Activated CD4-positive, alpha-beta T cell treated with anti-CD3 and anti-CD28 coated beads, Interleukin-2, Interleukin-6, amounts not matched to agents 100 ng/mL and 50 ng/mL, durations not matched to agents 16 hours and 8 hours (primary cell): Measurements from ENCODE around the gene ADGRG2.

Source experiments
- DNase-seq: peaks from one replicate; pipeline ENCODE4 v3.0.0-alpha.2; 2020

ADGRG2 gene

GRCh38 chrX:19121898-19122640 is at the start of gene ADGRG2:
ADGRG2 (minus strand) TSS chrX:19122468; CDS start chrX:19068834, 53,634 bp downstream.
- no peak for DNase-seq

DNA sequence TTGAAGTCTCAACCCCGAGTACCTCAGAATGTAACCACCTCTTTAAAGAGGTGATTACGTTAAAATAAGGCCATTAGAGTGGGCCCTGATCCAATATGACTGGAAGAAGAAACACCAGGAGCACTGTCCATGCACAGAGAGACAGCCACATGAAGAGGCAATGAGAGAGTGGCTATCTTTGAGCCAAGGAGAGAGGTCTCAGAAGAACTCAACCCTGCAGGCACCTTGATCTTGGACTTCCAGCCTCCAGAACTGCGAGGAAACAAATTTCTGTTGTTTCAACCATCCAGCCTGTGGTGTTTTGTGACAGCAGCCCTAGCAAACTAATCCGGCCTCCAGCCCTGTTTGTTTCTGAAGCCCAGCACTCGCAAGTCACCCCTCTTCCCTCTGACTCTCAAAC is 46.3 kb upstream of the ADGRG2 start:
- no peak for DNase-seq

- DNase-seq = no peak
Measured at GRCh38 chrX:19162851-19163250, 40.6 kb upstream of the ADGRG2 start.

- DNase-seq = no peak
Measured at GRCh38 chrX:19156186-19156585, 33.9 kb upstream of the ADGRG2 start.

GRCh38 chrX:19152762-19153161 is 30.5 kb upstream of the ADGRG2 start:
- no peak for DNase-seq

DNA sequence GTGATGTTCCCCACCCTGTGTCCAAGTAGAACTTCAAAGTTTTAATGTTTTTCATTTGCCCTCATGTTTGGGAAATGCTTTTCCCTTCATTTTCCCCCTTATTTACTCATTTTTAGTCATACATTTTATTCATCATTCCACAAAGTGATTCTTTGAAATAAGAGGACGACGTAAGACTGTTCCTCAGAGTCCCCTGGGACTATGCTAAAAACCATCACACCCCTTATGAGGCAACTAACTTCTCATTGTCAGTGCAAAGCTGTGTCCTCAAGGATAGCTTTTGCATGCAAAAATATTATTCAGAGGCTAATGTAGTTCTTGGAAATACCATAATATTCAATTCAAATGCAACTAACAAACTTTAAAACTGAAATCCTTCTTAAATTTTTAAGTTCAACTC is 14.8 kb upstream of the ADGRG2 start:
- no peak for DNase-seq

DNA sequence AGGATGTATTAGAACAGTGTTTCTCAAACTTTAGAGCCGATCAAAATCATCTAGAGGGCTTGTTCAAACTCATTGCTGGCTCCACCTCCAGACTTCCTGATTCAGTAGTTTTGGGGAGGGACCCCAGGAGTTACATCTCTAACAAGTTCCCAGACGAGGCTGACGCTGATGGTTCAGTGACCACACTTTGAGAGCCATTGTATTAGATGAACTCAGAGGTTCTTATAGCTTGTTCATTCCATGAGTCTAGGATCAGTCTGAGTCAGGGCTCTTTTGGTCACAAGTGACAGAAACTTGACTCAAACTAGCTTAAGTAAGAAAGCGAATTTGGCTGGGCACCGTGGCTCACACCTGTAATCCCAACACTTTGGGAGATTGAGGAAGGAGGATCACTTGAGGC is 11.5 kb upstream of the ADGRG2 start:
- no peak for DNase-seq

- DNase-seq = no peak
Measured at GRCh38 chrX:19133231-19133630, 11.0 kb upstream of the ADGRG2 start.

DNA sequence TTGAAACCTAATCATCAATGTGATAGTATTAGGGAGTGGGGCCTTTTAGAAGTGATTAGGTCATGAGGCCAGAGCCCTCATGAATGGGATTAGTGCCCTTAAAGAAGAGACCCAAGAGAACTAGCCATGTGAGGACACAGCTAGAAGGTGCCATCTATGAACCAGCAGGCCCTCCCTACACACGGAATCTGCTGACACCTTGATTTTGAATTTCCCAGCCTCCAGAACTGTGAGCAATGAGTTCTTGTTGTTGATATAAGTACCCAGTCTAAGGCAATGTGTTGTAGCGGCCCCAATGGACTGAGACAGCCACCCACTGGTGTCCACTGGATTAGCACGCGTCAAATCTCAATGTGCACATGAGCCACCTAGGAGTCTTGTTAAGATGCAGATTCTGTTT is 8.4 kb upstream of the ADGRG2 start:
- no peak for DNase-seq

GRCh38 chrX:19129694-19130093 is 7.4 kb upstream of the ADGRG2 start:
- no peak for DNase-seq

- no peak for DNase-seq
Measured at GRCh38 chrX:19127649-19128168, 5.4 kb upstream of the ADGRG2 start.

DNA sequence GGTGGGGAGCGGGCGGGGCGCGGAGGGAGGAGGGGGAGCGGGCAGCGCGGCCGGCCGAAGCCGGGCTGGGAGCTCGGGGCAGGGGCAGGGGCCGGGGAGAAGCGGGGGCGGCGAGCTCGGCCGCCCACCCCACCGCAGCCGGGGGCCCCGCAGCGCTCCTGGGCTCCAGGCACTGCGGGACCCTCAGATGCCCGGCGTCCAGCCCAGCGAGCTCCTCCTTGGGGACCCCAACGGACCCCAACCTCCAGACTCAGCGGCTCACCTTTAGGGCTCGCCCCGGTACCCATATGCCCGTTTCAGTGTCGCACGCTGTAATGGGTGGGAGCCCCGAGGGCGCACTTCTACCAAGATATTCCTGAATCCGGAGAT is 357 bp upstream of the ADGRG2 start:
- DNase-seq = no peak

- no peak for DNase-seq
Measured at GRCh38 chrX:19121466-19121865, 802 bp downstream of the ADGRG2 start.

DNA sequence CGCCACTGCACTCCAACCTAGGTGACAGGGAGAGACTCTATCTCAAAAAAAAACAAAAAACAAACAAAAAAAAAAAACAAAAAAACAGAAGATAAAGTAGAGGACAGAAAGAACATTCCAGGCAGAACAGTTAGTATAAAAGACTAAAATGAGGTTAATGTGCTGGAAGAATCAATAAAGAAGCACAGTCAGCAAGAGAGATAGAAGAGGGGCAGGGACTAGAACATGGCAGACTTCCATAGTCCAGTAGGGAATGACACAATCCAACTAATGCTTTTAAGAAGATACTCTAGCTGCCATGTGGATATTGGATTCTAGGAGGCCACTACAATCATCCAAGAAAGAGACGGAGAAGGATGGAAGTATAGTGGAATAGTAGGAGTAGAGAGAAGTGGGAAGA is 11.6 kb downstream of the ADGRG2 start:
- no peak for DNase-seq

GRCh38 chrX:19107035-19107434 is 15.2 kb downstream of the ADGRG2 start:
- DNase-seq = no peak

- no peak for DNase-seq
Measured at GRCh38 chrX:19100586-19100985, 21.7 kb downstream of the ADGRG2 start.

- DNase-seq = no peak
Measured at GRCh38 chrX:19097553-19098283, 24.6 kb downstream of the ADGRG2 start.

DNA sequence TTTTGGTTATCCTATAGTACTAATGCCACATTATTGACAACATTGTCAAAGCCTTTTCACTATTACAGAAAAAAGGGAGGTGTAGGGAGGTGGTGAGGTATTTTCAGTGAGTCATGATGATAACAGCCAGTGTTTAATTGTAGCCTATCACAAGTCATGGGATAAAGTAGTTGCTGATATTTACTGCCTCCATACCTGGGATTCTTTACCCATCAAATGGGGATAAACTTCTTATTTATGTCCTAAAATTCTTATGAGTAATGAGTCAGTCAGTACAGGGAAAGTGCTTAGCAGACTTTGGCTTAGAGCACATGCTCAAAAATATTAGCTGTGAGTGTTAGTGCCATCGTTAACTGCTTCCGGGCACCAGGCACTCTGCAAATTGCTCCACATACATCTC is 25.7 kb downstream of the ADGRG2 start:
- no peak for DNase-seq

DNA sequence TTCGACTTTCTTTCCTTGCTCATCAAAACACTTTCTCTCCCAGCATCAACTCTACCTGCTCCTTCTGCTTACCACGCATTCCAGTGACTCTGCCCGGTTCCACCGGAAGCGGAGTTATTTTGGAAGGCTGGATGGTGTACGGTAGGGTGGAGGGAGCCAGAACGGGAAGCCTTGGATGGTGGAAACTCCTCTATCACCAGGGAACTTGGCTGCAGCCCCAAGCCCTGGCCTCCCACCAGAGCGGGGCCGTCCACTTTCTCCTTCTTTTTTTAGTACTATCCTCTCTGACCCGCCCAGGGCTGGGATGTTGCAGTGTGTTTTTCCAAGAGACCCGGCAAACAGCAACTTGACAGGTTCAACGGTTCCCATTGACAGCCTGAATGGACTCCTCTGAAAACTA is 27.6 kb downstream of the ADGRG2 start:
- DNase-seq = no peak

DNA sequence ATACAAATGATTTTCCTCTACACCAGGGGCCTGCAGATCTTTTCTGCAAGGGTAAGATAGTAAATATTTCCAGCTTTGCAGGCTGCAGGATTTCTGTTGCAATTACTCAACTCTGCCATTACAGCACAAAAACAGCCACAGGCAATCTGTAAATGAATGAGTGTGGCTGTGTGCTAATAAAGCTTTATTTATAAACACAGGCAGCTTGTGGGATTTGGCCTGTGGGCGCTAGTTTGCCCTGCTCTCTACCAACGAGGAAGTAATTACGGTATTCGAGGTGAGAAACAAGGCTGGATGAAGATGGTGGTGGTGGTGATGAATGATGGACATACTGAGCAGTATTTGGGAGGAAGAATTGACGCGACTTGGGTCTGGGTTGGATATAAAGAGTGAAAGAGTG is 30.7 kb downstream of the ADGRG2 start:
- DNase-seq = no peak

DNA sequence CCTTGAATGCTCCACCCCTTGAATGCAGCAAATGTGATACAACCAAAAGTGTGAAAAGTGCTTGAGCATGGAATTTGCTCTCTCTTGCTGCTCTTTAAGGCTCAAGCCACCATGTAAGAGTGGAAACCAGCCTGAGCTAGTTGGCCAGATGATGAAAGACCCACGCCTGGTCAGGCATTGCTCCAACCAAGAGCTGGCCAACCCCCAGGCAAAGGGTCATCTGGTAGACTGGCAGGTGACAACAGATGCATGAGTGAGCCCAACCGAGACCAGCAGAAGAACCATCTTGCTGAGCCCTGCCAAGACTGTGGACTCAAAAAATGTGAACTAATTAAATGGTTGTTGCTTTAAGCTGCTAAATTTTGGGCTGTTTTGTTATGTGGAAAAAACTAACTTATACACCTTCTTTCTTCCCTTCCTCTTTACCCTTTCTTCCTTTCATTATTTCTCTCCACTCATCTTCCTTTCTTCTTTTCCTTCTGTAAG is 32.7 kb downstream of the ADGRG2 start:
- DNase-seq = no peak

GRCh38 chrX:19086102-19086772 is 36.0 kb downstream of the ADGRG2 start:
- no peak for DNase-seq

- no peak for DNase-seq
Measured at GRCh38 chrX:19085666-19086065, 36.6 kb downstream of the ADGRG2 start.

DNA sequence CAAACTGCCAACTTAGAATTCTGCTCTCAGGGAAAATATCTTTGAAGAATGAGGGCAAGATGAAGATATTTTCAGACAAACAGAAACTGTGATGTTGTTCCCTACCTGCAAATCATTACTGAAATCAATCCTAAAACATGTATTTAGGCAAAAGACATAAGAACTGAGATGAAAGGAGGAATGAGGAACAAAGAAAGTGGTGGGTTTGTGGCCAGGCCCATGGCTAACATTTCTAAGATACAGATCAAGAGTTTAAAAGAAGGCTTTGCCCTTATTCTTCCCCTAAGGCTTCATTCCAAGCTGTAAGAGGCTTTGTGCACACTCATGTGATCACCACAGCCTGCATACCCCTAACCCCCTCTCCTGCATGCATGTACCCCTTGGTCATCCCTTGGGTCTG is 46.5 kb downstream of the ADGRG2 start:
- no peak for DNase-seq
